HepG2 (cell line): ENCODE results near the gene MRAP. TPM values are rescaled to one million over a fixed set of nuclear protein-coding genes. Genes with fewer than 3 reads are reported as not detected.

Source experiments
- AGO2 ChIP-seq: fragments of 200-400 bp; formaldehyde crosslinking; optimal IDR thresholded peaks from 2 replicates; pipeline ENCODE3; 2017; ENCODE audit warnings: mild to moderate bottlenecking, low read depth, low read length, moderate library complexity
- CSRNP2 ChIP-seq: sonication (generic); formaldehyde crosslinking; conservative IDR thresholded peaks from 2 replicates; pipeline ENCODE4 v1.8.0; 2022; ENCODE audit warnings: low read depth, missing genetic modification reagents
- KDM5B ChIP-seq: sonication (generic); formaldehyde crosslinking; IDR thresholded peaks from 2 replicates; pipeline ENCODE4 v1.4.0; 2020; ENCODE audit warnings: missing genetic modification reagents, mild to moderate bottlenecking, borderline replicate concordance
- NFIB ChIP-seq: sonication (generic); formaldehyde crosslinking; IDR thresholded peaks from 2 replicates; pipeline ENCODE4 v1.9.0; 2021; ENCODE audit warnings: missing genetic modification reagents, mild to moderate bottlenecking, borderline replicate concordance
- NPAS2 ChIP-seq: sonication (generic); formaldehyde crosslinking; IDR thresholded peaks from 2 replicates; pipeline ENCODE4 v1.8.0; 2022; ENCODE audit warnings: mild to moderate bottlenecking, missing genetic modification reagents, borderline replicate concordance
- SRF ChIP-seq: IDR thresholded peaks from 2 replicates; pipeline ENCODE4 v1.6.1; 2011; ENCODE audit warnings: mild to moderate bottlenecking, low read depth, low read length, moderate library complexity
- SUZ12 ChIP-seq: fragments of 150-350 bp; IDR thresholded peaks from 2 replicates; pipeline ENCODE4 v1.6.1; 2014; ENCODE audit warnings: low read depth, low read length
- TARDBP ChIP-seq: sonication (generic); formaldehyde crosslinking; IDR thresholded peaks from 2 replicates; pipeline ENCODE4 v1.8.0; 2022; ENCODE audit warnings: mild to moderate bottlenecking, missing genetic modification reagents
- TERF1 ChIP-seq: sonication (generic); formaldehyde crosslinking; IDR thresholded peaks from 2 replicates; pipeline ENCODE4 v1.8.0; 2022; ENCODE audit warnings: mild to moderate bottlenecking, missing genetic modification reagents, moderate library complexity
- TOE1 ChIP-seq: sonication (generic); formaldehyde crosslinking; IDR thresholded peaks from 2 replicates; pipeline ENCODE4 v1.4.0; 2020; ENCODE audit warnings: mild to moderate bottlenecking, missing genetic modification reagents
- WIZ ChIP-seq: sonication (generic); formaldehyde crosslinking; IDR thresholded peaks from 2 replicates; pipeline ENCODE4 v1.5.1; 2020; ENCODE audit warnings: mild to moderate bottlenecking, missing genetic modification reagents
- YEATS4 ChIP-seq: sonication (generic); formaldehyde crosslinking; IDR thresholded peaks from 2 replicates; pipeline ENCODE4 v1.4.0; 2020; ENCODE audit warnings: missing genetic modification reagents, borderline replicate concordance
- ZFP91 ChIP-seq: sonication (generic); formaldehyde crosslinking; IDR thresholded peaks from 2 replicates; pipeline ENCODE4 v1.9.0; 2022; ENCODE audit warnings: missing genetic modification reagents, mild to moderate bottlenecking, borderline replicate concordance
- ZNF121 ChIP-seq: sonication (generic); formaldehyde crosslinking; IDR thresholded peaks from 2 replicates; pipeline ENCODE4 v1.5.0; 2020; ENCODE audit warnings: mild to moderate bottlenecking, missing genetic modification reagents
- ZNF20 ChIP-seq: sonication (generic); formaldehyde crosslinking; IDR thresholded peaks from 2 replicates; pipeline ENCODE4 v1.4.0; 2020; ENCODE audit warnings: mild to moderate bottlenecking, moderate library complexity, missing genetic modification reagents
- ZNF24 ChIP-seq: fragments of 450-650 bp; IDR thresholded peaks from 2 replicates; pipeline ENCODE4 v1.6.1; 2017; ENCODE audit warnings: antibody characterized with exemption, mild to moderate bottlenecking
- ZNF296 ChIP-seq: sonication (generic); formaldehyde crosslinking; conservative IDR thresholded peaks from 2 replicates; pipeline ENCODE4 v1.5.0; 2020; ENCODE audit warnings: mild to moderate bottlenecking, missing genetic modification reagents
- ZNF350 ChIP-seq: sonication (generic); formaldehyde crosslinking; IDR thresholded peaks from 2 replicates; pipeline ENCODE4 v1.4.0; 2020; ENCODE audit warnings: mild to moderate bottlenecking, low read depth, missing genetic modification reagents, borderline replicate concordance
- ZNF501 ChIP-seq: sonication (generic); formaldehyde crosslinking; IDR thresholded peaks from 2 replicates; pipeline ENCODE4 v1.5.1; 2020; ENCODE audit warnings: mild to moderate bottlenecking, moderate library complexity, missing genetic modification reagents
- ZNF530 ChIP-seq: sonication (generic); formaldehyde crosslinking; IDR thresholded peaks from 2 replicates; pipeline ENCODE4 v1.5.0; 2020; ENCODE audit warnings: low read depth, mild to moderate bottlenecking, missing genetic modification reagents
- ZNF558 ChIP-seq: sonication (generic); formaldehyde crosslinking; IDR thresholded peaks from 2 replicates; pipeline ENCODE4 v1.9.0; 2022; ENCODE audit warnings: mild to moderate bottlenecking, missing genetic modification reagents, borderline replicate concordance
- ZNF567 ChIP-seq: sonication (generic); formaldehyde crosslinking; IDR thresholded peaks from 2 replicates; pipeline ENCODE4 v1.8.1; 2023; ENCODE audit warnings: mild to moderate bottlenecking, missing genetic modification reagents, borderline replicate concordance
- ZNF703 ChIP-seq: sonication (generic); formaldehyde crosslinking; IDR thresholded peaks from 2 replicates; pipeline ENCODE4 v1.5.1; 2020; ENCODE audit warnings: missing genetic modification reagents, mild to moderate bottlenecking, moderate library complexity, borderline replicate concordance
- ZNF704 ChIP-seq: sonication (generic); formaldehyde crosslinking; IDR thresholded peaks from 2 replicates; pipeline ENCODE4 v1.8.1; 2023; ENCODE audit warnings: mild to moderate bottlenecking, inconsistent platforms, moderate library complexity, missing genetic modification reagents, borderline replicate concordance
- polyA plus RNA-seq, 8 experiments: library from polyadenylated mRNA; depleted of rRNA in 3 of 8; stranded (reverse) in 7 of 8; unstranded in 1 of 8; fragments of >200 nt; fragmentation: Illumina TruSeq in 4 of 8; extraction: Trizol in 4 of 8; gene quantifications; 2 replicates each; pipeline versions ENCODE4 v1.2.1 to v1.2.3, GENCODE V29; 2011 to 2016; ENCODE audit warnings: low read depth in 4 of 8, missing spikeins in 1 of 8, mixed read lengths in 1 of 8; ENCODE audit not compliant: insufficient read depth in 1 of 8
- total RNA-seq, 5 experiments: library from RNA; depleted of rRNA; stranded (reverse); fragments of >200 nt; fragmentation: Illumina TruSeq; extraction: Trizol; gene quantifications; 2 replicates each; pipeline ENCODE4 v1.2.3, GENCODE V29; 2016; ENCODE audit warnings: low read depth in 1 of 5

The MRAP gene
- total and polyA plus RNA-seq, 2 of the 13 experiments (the other 11 are each of a cell fraction or from before 2014, with no cell fraction given): 0.46 to 1.2 TPM

GRCh38 chr21:32278518-32279376 lies 19.9 kb upstream of the MRAP start, which contains the start of gene MIS18A (continued):
- TF ChIP-seq ZFP91 (CRISPR knock-in tag) (peak; percentile 72; the same call in 1 of the 2 replicates), WIZ (CRISPR knock-in tag) (no peak), NPAS2 (CRISPR knock-in tag) (no peak), NFIB (CRISPR knock-in tag) (no peak), ZNF350 (CRISPR knock-in tag) (peak; percentile 60; the same call in 1 of the 2 replicates), SRF (no peak), KDM5B (peak; percentile 79; the same call in 1 of the 2 replicates), TARDBP (CRISPR knock-in tag) (peak; percentile 78; the same call in 1 of the 2 replicates), ZNF567 (CRISPR knock-in tag) (no peak), TOE1 (CRISPR knock-in tag) (no peak), SUZ12 (0 out of 2 replicates have a peak, but pooled peaks have one; percentile 8), CSRNP2 (CRISPR knock-in tag) (no peak), ZNF558 (peak; percentile 89; the same call in 1 of the 2 replicates), ZNF121 (CRISPR knock-in tag) (no peak), ZNF24 (no peak), ZNF703 (CRISPR knock-in tag) (no peak), ZNF20 (CRISPR knock-in tag) (no peak), AGO2 (peak; percentile 43), ZNF501 (CRISPR knock-in tag) (peak; percentile 80), ZNF296 (CRISPR knock-in tag) (0 out of 2 replicates have a peak, but pooled peaks have one; percentile 36), YEATS4 (CRISPR knock-in tag) (peak; percentile 55; the same call in 1 of the 2 replicates), TERF1 (no peak), ZNF704 (CRISPR knock-in tag) (peak; percentile 62; the same call in 1 of the 2 replicates), ZNF530 (CRISPR knock-in tag) (no peak)
